Stimulated activated CD4-positive, alpha-beta T cell treated with anti-CD3 and anti-CD28 coated beads, Interleukin-4, amount 100 ng/mL, for 48 hours (primary cell): ENCODE results near the gene BLID.

Experiments used
- DNase-seq, 2 donors: peaks; one replicate each; pipeline ENCODE4 v3.0.0-alpha.2; 2020; ENCODE audit warnings: low read depth in 2 of 2

BLID gene

GRCh38 chr11:122115524-122116379 is at the start of gene BLID:
TSS of gene BLID (minus strand) at chr11:122116215. CDS start at chr11:122115922, 293 bp downstream.
- DNase-seq, result no peak

DNA sequence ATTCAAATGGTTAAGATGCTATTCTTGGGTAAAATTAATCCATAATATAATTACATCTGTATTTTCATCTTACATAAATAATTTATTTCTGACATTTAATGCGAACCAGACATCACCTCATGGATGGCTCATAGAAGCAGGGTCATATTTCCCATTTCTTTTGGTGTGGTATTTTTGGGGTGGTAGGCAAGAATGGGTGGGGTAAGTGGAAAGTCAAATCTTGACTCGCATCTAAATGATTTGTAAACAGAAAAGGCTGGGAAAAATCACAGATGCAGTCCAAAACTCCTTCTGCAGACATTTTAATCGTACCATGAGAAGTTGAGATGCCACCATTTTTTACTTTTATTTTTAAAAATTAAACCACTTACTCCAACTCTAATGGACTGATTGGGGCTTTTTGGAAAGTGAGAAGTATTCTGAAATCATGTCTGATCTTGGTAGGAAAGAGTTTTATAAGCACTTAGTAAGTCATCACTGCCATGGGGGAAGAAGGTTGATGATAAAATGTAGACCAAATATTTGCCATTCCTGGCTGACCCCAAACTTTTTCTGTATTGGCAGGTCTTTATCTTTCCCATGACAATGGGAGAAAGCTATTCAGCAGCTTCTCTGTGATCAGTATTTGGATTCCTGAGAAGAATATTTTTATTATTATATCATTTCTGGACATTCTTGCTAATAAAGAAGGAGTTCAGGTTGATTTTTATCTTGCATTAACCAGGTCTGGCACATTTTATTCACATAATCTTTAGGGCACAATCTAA is 47.2 kb upstream of the BLID start:
- no peak for DNase-seq

- DNase-seq, result no peak
These were observed 46.1 kb upstream of the BLID start for GRCh38 chr11:122162095-122162494.

DNA sequence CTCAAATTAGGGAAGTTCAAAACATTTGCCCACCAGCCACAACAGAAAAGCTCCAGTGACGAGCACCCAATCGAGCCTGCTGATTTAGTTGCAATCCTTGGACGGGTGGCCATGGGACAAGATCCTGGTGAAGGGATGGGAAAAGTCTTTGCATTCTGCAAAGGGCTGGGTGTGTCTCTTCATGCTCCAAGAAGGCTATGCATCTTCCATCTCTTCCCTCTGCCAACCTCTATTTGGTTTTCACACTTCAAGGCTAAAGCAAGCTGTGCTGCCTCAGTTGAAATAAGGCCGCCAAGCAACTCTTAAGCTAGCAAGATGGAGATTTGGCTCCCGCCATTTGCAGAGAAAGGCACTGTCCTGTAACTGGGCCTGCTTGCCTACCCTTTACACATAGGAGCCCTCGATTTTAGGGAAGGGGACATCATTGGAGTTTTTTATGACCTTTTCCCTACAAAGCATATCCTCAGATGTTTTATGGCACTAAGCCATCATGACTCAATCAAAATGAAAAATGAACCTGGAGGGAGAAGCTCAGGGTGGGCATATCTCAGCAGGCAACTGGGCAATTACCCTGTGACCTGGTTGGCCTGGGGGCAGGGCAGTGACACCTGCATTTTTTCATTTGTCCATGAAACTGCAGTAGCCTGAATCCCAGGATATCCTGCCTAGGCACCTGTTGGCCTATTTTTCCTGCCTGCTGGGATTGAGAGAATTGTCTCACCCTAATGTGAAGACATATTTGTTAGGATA is 45.0 kb upstream of the BLID start:
- no peak for DNase-seq

DNA sequence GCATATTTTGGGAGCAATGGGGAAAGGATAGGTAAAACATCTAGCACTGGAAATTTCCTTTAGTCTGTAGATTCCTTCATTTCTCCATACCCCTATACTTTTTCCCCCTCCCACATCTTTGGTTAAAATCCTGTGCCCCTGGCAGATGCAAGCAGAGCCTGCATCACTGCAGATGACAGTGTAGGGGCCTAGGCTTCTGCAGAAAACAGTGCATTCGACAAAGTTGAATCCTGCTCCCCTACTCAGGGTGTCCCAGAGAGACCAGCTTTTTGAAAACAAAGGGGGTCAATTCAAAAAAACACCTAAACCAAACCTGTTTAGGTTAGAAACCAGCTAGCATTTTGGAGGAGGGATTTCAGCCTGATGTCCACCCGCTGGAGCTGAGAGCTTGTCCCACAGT is 43.8 kb upstream of the BLID start:
- DNase-seq, result no peak

- DNase-seq, result no peak
These were observed 43.2 kb upstream of the BLID start for GRCh38 chr11:122159173-122159721.

DNA sequence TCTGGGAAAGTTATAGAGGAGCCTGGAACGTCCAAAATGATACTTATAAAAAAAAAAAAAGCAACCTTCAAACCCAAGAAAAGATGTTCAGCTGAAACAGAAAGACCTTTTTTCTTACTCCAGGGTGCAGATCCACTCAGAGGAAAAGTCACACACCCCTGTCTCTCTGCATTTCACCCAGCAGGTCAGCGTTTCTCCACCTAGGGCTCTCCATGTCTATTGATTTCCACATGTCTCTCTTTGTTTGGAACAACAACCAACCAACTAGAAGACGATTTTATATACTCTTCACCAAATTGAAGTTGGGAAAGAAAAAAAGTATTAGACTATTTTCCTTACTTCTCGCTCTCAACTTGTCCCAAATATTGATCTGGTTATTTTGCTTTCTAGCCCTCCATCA is 42.2 kb upstream of the BLID start:
- DNase-seq, result no peak

DNA sequence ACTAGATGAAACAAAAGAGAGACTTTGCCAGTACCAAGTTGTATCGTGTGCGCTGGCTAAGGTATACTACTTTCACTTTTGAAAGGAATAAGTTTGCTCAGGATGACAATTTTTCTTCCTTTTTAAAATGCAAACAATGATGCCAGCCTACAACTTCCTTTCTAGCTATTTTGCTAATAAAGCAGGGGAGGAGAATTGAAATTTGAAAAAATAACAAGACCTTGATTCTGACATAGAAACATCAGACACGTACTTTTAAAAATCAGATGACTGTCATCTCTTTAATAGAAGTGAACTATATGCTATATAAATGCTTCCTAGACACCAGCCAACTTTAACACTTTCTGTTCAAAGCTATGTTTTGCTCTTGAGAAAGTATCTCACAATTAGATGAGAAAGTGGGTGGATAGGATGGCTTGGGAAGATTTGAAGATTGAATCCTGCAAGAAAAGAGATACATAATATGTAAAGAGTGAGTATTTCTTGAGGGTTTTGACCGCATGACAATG is 41.7 kb upstream of the BLID start:
- no peak for DNase-seq

DNA sequence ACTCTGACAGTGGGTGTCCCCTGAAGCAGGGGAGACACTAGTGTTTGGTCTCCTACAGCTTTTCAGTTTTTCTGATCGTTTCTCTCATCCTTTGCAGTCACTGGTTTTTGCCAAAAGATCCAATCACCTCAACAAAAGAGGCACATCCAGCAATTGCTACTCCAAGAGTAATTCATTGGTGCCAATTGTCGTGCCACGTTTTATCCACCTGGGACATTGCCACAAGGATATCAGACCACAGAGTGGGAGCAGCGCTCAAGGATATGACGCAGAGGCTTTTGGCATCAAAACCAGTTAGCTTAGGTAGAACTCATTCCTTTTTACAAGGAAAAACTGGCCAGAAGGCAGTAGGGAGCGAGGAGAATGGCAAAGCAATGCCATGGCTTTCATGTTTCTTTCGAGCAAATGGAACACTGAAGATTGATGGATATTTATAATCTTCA is 40.9 kb upstream of the BLID start:
- no peak for DNase-seq

DNA sequence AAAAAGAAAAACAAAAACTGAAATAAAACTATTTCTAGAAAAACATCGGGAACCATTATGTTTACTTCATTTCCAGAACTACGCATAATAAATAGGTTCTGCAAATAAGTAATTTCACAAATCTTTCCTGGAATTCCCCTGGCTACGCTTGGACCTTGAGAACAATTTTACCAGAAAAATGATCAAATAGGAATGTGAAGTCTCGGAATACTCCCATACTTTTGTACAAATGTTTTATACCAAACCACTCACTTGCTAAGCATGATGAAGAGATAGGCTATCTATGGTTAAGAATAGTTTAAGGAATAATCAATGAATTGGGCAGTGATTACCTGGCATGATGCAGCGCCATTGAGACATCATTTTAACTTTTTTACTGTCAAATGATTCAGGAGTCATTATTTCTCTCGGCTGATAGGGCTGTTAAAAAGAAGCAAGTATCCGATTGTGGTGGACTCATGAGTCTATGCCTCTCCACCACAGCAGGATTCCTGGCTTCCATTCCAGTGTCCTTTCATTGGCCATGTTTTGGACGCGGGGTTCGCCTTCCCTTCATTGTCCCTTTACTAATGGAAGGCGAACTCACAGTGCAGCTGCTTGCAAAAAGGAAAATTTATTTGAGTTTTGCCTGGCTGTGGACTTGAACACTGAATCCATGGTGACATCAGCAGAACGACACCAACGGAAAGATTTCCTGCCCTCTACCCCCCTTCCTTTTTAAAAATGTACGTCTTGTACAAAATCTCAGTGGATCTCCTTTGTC is 39.9 kb upstream of the BLID start:
- DNase-seq, result no peak

GRCh38 chr11:122154994-122155393 is 39.0 kb upstream of the BLID start:
- DNase-seq, result no peak

- no peak for DNase-seq
These were observed 38.2 kb upstream of the BLID start for GRCh38 chr11:122154227-122154626.

GRCh38 chr11:122153746-122154145 is 37.7 kb upstream of the BLID start:
- DNase-seq, result no peak

- no peak for DNase-seq
These were observed 34.5 kb upstream of the BLID start for GRCh38 chr11:122150216-122151124.

GRCh38 chr11:122149202-122149601 is 33.2 kb upstream of the BLID start:
- no peak for DNase-seq

DNA sequence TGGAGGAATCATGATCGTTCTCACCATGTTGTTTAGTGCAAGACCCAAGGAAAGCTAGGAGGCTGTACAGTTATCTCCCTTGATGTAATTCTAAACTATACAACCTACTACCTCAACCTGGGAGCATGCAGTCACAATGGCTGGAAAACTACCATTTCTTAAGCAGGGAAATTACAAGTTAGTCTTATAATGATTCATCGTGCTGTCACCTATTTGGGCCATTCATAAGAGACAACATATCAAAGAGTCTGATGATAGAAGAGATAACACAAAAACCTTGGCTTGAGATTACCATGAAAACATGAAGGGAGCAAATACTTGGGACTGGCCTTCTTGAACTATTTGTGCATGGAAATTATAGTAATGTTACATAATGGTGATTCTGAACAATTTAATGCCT is 30.5 kb upstream of the BLID start:
- no peak for DNase-seq

- no peak for DNase-seq
These were observed 29.8 kb upstream of the BLID start for GRCh38 chr11:122145715-122146274.

DNA sequence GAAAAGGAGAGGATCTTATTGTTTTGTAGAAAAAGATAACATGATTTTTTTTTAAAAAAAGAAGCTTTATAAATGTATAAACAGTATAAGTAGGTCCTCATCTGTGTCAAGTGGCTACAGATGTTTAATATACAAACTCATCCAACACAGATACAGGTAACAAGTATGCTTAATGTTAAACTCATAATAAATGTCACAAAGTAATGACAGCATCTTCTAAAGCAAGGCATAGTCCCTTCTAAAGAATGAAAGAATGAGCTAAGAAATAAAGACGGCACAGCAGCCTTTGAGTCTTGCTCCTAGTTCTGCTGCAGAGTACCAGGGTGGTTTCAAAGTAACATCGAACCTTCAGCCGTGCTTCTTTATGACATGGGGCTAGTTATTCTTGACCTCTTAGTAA is 28.7 kb upstream of the BLID start:
- no peak for DNase-seq

GRCh38 chr11:122141725-122142124 is 25.7 kb upstream of the BLID start:
- DNase-seq, result no peak

DNA sequence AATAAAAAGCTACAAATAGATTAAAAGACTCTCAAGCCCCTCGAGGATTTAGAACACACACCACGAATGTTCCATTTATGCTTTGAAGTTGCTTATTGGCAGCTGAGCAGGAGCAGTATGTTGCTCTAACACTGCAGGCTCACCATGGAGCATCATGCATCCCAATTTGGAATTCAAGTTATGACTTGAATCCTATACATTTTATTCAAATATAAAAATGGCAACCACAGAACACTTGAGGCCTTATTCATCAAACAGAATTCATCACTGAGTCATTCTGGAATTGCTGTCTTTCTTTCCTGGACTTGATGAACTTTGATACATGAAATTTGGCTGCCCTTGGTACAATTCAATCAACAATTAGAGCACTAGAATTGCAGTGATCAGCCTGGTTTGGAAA is 24.5 kb upstream of the BLID start:
- DNase-seq, result no peak
